ENCODE results near the gene PLOD2.

- TF ChIP-seq EZH2phosphoT487 (IDR thresholded peaks at IDR 0.05) (no peak), CTCF (IDR thresholded peaks at IDR 0.05) (no peak), EZH2 (IDR thresholded peaks at IDR 0.05) (no peak)
These were observed 83.8 kb downstream of the PLOD2 start for GRCh38 chr3:146077181-146077580.
